ENCODE measurements around the gene NDUFB2. TPM values are rescaled to one million over a fixed set of nuclear protein-coding genes. Genes with fewer than 3 reads are reported as not detected.
"Not testable (repeated sequence)": the region's sequence is repeated elsewhere in the genome, so short reads cannot be mapped to it uniquely, and the experiment has no call there.

The NDUFB2 gene
- total RNA-seq (2014; rRNA removed; shearing (Covaris generic)), result 734 and 940 TPM in 2 replicates

DNA sequence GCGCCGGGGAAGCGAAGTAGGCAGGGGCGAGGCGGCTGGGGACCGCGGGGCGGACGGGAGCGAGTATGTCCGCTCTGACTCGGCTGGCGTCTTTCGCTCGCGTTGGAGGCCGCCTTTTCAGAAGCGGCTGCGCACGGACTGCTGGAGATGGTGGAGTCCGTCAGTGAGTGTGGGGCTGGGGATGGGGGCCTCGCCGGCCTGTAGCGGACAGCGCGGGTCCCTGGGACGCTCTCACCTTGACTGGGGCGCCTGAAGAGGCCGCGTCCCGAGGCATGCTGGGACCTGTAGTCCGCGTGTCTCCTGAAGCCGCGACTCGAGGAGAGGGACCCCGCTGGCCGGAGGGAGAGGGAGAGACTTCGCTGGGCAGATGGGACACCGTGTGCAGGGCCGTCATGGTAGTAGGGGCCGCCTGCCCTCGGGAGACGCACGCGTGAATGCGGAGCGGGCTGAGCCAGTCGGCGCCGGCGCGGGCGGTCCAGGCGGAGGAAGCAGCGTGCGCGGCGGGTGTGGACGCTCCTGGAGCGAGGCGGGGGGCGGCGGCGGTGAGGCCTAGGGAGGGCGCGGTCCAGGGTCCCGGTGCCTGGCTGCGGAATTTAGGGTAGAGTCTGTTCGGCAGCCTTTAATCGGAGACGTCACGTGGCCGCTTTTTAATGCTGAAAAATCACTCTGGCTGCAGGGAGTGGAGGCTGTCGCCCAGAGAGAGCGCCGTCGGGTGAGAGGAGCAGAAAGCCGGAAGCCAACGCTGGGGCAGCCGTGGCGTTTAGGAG lies at the start of gene NDUFB2:
NDUFB2 (plus strand) TSS at position 29 of the 767 bp plus-strand sequence; CDS start at position 66, 37 bp downstream.
- DNase-seq (ENCODE audit: low read depth), result peak; percentile 82

GRCh38 chr7:140646931-140647647 lies 49.4 kb upstream of the NDUFB2 start:
- DNase-seq (ENCODE audit: low read depth), result peak; percentile 73

- peak; percentile 76 for DNase-seq (ENCODE audit: low read depth)
Observed at GRCh38 chr7:140649556-140650205, 46.8 kb upstream of the NDUFB2 start.

DNA sequence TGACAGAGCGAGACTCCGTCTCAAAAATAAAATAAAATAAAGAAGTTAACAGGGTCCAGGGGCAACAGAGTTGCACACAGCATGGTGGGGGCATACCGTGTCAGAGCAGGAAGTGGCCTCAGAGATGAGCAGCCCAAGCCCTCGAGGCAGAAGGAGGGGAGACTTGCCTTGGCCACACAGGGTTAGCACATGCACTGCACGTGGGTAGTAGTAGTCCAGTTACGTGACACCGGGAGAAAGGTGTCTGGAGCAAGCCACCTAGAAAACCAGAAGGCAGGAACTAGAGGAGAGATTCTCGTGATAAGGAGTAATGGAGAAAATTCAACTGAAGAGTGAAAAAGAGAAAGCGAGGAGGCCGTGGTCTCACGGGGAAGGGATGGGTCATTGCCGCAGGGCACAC lies 46.1 kb upstream of the NDUFB2 start:
- peak; percentile 21 for DNase-seq (ENCODE audit: low read depth)

- peak; percentile 81 for DNase-seq (ENCODE audit: low read depth)
Observed at GRCh38 chr7:140653319-140654108, 43.0 kb upstream of the NDUFB2 start.

- DNase-seq (ENCODE audit: low read depth), result no peak
Observed at GRCh38 chr7:140654109-140654387, 42.5 kb upstream of the NDUFB2 start.

DNA sequence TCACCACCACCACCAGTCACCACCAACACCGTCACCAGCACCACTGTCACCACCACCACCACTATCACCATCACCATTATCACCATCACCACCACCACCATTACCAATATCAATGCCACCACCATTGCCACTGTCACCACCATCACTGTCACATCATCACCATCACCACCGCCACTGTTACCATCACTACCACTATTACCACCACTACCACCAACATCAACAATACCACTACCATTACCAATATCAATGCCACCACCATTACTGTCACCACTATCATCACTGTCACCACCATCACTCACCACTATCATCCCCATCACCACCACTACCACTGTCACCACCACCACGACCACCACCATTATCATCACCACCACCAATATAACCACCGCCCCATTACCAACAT lies 41.8 kb upstream of the NDUFB2 start:
- DNase-seq (ENCODE audit: low read depth), result no peak

DNA sequence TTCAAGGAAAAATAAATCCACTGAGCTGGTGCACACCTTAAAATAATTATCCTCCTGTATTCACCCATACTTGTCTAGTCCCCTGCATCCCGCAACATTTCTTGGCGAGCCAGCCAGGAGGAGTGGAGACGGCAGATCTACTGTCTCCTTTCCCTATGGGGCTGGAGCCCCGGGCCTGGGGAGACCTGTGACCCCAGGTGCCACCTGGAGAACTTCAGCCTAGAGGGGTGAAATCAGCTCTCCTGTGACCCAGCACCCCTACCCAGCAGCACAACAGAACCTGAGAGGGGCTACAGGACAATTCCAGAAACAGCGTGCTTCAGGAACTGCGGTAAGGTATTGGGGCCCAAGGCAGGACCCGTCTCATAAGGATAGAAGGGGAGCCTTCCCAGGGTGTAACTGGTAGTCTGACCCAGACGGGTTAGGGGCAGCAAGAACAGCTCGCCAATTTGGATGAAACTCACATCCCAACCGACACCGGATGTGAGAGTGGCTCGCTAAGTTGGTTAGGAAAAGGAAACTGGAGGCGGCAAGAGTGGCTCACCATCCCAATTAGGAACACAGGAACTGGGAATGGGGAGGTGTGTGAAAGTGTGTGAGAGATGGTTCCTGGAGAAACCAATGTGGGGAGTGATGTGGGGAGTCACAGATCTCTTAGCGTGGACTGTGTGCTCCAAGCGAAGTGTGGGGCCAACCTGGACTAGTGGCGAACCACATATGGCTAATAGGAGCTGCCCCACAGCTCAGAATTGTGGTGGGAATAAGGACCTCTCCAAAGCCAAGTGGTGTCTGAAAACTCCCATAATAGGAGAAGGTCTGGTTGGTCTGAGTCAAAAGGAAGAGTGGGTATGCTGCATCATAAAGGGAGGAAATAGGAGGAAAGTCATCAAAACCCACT lies 40.7 kb upstream of the NDUFB2 start:
- DNase-seq (ENCODE audit: low read depth), result no peak

DNA sequence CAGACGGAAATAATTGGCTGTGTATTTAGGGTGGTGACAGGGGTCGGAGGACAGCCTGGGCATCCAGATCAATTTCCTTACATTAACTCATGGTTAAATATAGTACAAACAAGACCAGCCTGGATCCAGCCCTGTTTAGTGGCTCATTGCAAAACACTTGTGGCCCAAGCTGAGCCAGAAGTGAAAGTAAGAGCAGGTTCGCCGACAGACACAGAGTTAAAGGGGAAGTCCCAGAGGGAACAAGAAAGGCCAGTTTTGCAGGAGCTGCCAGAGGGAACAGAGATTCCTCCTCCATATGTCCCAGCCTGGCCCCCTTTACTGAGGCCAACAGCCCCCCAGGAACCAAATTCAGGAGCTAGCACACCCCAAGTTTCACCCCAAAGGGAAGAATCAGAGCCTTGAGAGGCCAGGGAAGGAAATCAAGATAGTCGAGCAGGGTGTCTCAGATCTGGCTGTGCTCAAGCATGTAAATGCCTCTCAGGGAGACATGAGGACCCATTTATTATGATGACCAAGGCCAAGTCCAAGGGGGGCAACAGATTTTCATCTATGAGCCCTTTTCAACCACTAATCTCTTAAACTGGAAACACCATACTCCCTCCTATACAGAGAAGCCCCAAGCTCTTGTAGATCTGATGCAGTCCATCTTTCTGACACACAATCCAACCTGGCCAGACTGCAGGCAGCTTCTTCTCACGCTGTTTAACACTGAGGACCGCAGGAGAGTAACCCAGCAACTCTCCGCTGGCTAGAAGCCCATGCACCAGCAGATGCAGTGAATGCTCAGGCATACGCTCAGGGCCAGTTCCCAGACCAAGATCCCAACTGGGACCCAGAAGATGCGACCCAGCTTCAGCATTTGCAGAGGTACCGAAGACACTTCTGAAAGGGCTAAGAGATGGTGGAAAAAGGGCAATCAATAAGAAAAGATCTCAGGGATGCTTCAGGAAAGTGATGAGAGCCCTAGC lies 39.7 kb upstream of the NDUFB2 start:
- DNase-seq (ENCODE audit: low read depth), result peak; percentile 68

DNA sequence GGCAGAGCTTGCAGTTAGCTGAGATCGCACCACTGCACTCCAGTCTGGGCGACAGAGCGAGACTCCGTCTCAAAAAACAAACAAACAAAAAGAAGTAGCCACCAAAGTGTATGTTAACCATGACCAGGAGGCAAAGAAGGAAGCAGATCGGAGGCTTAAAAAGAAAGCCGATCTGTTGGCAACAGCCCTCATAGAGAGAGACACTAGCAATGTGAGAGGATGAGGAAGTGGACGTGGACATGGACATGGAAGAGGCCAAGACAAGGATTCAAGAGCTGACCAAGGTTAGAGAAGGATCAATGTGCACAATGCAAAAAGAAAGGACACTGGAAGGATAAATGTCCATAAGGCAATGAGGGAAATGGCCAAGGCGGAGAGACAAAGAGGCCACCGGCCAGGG lies 38.6 kb upstream of the NDUFB2 start:
- no peak for DNase-seq (ENCODE audit: low read depth)

DNA sequence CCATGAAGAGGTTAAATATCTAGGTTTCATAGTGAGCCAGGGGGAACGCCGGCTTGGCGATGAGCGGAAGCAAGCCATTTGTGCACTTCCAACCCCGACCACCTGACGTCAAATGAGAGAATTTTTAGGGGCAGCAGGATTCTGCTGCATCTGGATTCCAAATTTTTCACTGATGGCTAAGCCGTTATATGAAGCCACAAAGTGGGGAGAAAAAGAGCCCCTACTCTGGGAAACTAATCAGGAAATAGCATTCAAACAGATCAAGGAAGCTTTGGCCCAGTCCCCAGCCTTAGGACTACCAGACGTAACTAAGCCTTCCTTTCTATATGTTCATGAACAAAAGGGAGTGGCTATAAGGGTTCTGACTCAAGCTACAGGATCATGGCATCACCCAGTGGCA lies 36.7 kb upstream of the NDUFB2 start:
- DNase-seq (ENCODE audit: low read depth), result no peak

DNA sequence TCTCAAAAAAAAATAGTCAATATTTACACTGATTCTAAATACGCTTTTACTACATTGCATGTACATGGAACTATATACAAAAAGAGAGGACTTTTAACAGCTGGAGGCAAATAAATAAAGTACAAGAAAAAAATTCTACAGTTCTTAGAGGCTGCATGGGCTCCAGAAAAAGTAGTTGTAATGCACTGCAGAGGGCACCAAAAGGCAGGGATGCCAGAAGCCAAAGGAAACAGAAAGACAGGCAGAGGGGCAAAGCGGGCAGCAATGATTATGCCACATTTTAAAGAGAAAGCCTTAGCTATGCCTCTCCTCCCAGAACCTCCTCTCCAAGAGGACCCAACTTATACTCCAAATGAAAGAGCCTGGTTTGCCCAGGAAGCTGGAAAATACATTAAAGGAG lies 35.4 kb upstream of the NDUFB2 start:
- DNase-seq (ENCODE audit: low read depth), result peak; percentile 11

- DNase-seq (ENCODE audit: low read depth), result not testable (repeated sequence)
Observed at GRCh38 chr7:140662938-140663337, 33.6 kb upstream of the NDUFB2 start.

DNA sequence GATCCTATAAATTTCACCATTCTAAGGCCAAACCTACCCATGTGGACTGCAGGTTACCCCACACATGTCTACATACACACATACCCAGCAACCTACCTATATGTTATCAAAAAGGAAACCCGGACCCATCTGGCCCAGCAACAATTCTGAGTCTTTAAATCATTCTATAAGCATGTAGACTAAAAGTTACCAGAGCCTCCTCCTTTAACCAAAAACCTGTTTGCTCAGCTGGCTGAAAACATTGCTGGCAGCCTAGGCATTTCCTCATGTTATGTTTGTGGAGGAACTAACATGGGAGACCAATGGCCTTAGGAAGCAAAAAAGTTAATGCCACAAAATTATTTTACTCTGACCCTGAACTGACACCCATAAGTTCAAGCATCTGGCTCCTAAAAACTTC lies 29.0 kb upstream of the NDUFB2 start:
- DNase-seq (ENCODE audit: low read depth), result no peak

GRCh38 chr7:140668641-140669040 lies 27.9 kb upstream of the NDUFB2 start:
- DNase-seq (ENCODE audit: low read depth), result no peak

- DNase-seq (ENCODE audit: low read depth), result no peak
Observed at GRCh38 chr7:140669352-140669751, 27.2 kb upstream of the NDUFB2 start.

DNA sequence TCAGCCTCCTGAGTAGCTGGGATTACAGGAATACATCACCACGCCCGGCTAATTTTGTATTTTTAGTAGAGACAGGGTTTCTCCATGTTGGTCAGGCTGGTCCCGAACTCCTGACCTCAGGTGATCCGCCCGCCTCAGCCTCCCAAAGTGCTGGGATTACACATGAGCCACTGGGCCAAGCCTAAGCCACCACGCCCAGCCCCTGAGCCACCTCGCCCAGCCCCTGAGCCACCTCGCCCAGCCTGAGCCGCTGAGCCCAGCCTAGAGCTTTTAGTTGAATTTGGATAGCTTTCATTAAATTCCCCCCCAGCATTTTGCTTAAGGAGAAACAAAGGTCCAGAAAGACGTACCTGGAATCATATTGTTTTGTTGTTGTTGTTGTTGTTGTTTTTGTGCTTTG lies 26.6 kb upstream of the NDUFB2 start:
- not testable (repeated sequence) for DNase-seq (ENCODE audit: low read depth)

- no peak for DNase-seq (ENCODE audit: low read depth)
Observed at GRCh38 chr7:140670343-140670935, 26.1 kb upstream of the NDUFB2 start.

- no peak for DNase-seq (ENCODE audit: low read depth)
Observed at GRCh38 chr7:140671966-140672365, 24.5 kb upstream of the NDUFB2 start.
